PC-3 (cell line): ENCODE results near the gene WDR82. TPM values are rescaled to one million over a fixed set of nuclear protein-coding genes. Genes with fewer than 3 reads are reported as not detected.

Source experiments
- ATAC-seq: fragments of 200-7000 bp; cut with Tn5 transposase; 2 replicates; pipeline ENCODE4 v1.9.1; 2020; ENCODE audit warnings: mild to moderate bottlenecking, moderate library complexity
- BruUV-seq: library from RNA; stranded (reverse); fragments of 400-500 nt; replicated peaks from 2 replicates; lab custom pipeline; 2021; lab: Mats Ljungman, UMichigan
- CTCF ChIA-PET: fragments of 300-600 bp; sonication (Branson Sonifier 250); formaldehyde crosslinking; loops from one replicate; lab custom pipeline; 2022; ENCODE audit warnings: antibody characterized with exemption; lab: Charles Lee
- POLR2A ChIA-PET: fragments of 300-600 bp; sonication (Branson Sonifier 250); formaldehyde crosslinking; loops from one replicate; lab custom pipeline; 2022; ENCODE audit warnings: antibody characterized with exemption; ENCODE audit not compliant: unreplicated experiment; lab: Charles Lee
- DNase-seq: peaks from one replicate; pipeline ENCODE4 v3.0.0-alpha.2; 2015
- H2AFZ ChIP-seq: fragments of 300-600 bp; sonication (generic); 2 replicates; pipeline ENCODE4 v1.6.0; 2016; ENCODE audit warnings: antibody characterized with exemption, low read length
- H3F3A ChIP-seq: fragments of 300-600 bp; sonication (generic); one replicate; pipeline ENCODE4 v1.6.0; 2017; ENCODE audit warnings: antibody characterized with exemption, low read length, control low read depth, mild to moderate bottlenecking; ENCODE audit not compliant: unreplicated experiment
- H3K27ac ChIP-seq: fragments of 300-600 bp; sonication (generic); 2 replicates; pipeline ENCODE4 v1.5.1; 2016; ENCODE audit warnings: mild to moderate bottlenecking, low read length
- H3K27me3 ChIP-seq: fragments of 300-600 bp; sonication (generic); 2 replicates; pipeline ENCODE4 v1.6.1; 2016; ENCODE audit warnings: low read length, mixed read lengths
- H3K36me3 ChIP-seq: fragments of 300-600 bp; sonication (generic); 2 replicates; pipeline ENCODE4 v1.6.1; 2016; ENCODE audit warnings: low read depth, mixed run types, low read length, mixed read lengths
- H3K4me1 ChIP-seq: fragments of 300-600 bp; sonication (generic); 2 replicates; pipeline ENCODE4 v1.5.1; 2016; ENCODE audit warnings: low read length; ENCODE audit not compliant: insufficient read depth
- H3K4me2 ChIP-seq: fragments of 300-600 bp; sonication (generic); 2 replicates; pipeline ENCODE4 v1.6.0; 2016; ENCODE audit warnings: low read length
- H3K4me3 ChIP-seq: fragments of 300-600 bp; sonication (generic); 2 replicates; pipeline ENCODE4 v1.5.1; 2016; ENCODE audit warnings: mild to moderate bottlenecking, low read length, mixed read lengths
- H3K79me2 ChIP-seq: fragments of 300-600 bp; sonication (generic); 2 replicates; pipeline ENCODE4 v1.6.1; 2017; ENCODE audit warnings: low read length, mixed read lengths
- H3K9ac ChIP-seq: fragments of 300-600 bp; sonication (generic); 2 replicates; pipeline ENCODE4 v1.6.0; 2016; ENCODE audit warnings: mild to moderate bottlenecking, low read length
- H3K9me2 ChIP-seq: fragments of 300-600 bp; sonication (generic); replicated peaks from 2 replicates; pipeline ENCODE4 v1.6.1; 2016; ENCODE audit warnings: mixed run types, low read length, mixed read lengths
- H3K9me3 ChIP-seq: fragments of 300-600 bp; sonication (generic); 2 replicates; pipeline ENCODE4 v1.6.1; 2016; ENCODE audit warnings: low read length, mixed read lengths
- H4K20me1 ChIP-seq: fragments of 300-600 bp; sonication (generic); 2 replicates; pipeline ENCODE4 v1.6.1; 2016; ENCODE audit warnings: low read length, mixed read lengths
- EZH2 ChIP-seq: fragments of 300-600 bp; sonication (generic); IDR thresholded peaks from one replicate; pipeline ENCODE4 v1.6.1; 2017; ENCODE audit warnings: antibody characterized with exemption, mild to moderate bottlenecking, low read length; ENCODE audit not compliant: unreplicated experiment
- EZH2phosphoT487 ChIP-seq: fragments of 300-600 bp; sonication (generic); IDR thresholded peaks from 2 replicates; pipeline ENCODE4 v1.6.1; 2018; ENCODE audit warnings: mild to moderate bottlenecking, antibody characterized with exemption, low read length, borderline replicate concordance
- intact Hi-C: fragments of 100-400 bp; cut with micrococcal nuclease; formaldehyde crosslinking; loops from 2 replicates; pipeline ENCODE4 v1.9.0; 2023
- total RNA-seq: library from RNA; depleted of rRNA; stranded (reverse); fragments of >200 nt; gene quantifications from 2 replicates; pipeline ENCODE4 v1.2.3, GENCODE V29; 2014
- TF ChIP-seq, protein P1 (sequence below): fragments of 300-600 bp; sonication (generic); conservative IDR thresholded peaks from 2 replicates; pipeline ENCODE4 v1.5.1; 2017; ENCODE audit warnings: antibody characterized with exemption, low read depth, mild to moderate bottlenecking, low read length

Gene WDR82
- total RNA-seq, 1 experiment from 2014 or later: 56.4 TPM

- no peak overlapping the region for H3K27ac ChIP-seq
- CTCF ChIA-PET: interaction anchor here (0.7 kb wide), 1 partner anchor 49 kb away, joined by 3 read pairs; no protein-coding TSS in a partner anchor
- no peak overlapping the region for H2AFZ ChIP-seq
- no peaks in the 10 kb centered on the region for H3K9me2 ChIP-seq
- TF ChIP-seq, protein P1, sequence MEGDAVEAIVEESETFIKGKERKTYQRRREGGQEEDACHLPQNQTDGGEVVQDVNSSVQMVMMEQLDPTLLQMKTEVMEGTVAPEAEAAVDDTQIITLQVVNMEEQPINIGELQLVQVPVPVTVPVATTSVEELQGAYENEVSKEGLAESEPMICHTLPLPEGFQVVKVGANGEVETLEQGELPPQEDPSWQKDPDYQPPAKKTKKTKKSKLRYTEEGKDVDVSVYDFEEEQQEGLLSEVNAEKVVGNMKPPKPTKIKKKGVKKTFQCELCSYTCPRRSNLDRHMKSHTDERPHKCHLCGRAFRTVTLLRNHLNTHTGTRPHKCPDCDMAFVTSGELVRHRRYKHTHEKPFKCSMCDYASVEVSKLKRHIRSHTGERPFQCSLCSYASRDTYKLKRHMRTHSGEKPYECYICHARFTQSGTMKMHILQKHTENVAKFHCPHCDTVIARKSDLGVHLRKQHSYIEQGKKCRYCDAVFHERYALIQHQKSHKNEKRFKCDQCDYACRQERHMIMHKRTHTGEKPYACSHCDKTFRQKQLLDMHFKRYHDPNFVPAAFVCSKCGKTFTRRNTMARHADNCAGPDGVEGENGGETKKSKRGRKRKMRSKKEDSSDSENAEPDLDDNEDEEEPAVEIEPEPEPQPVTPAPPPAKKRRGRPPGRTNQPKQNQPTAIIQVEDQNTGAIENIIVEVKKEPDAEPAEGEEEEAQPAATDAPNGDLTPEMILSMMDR: no peak
- no peak for TF ChIP-seq EZH2
- TF ChIP-seq EZH2phosphoT487: no peak
- POLR2A ChIA-PET: no interaction called here
- no peaks in the 10 kb centered on the region for H3K79me2 ChIP-seq
- ATAC-seq: no peak
- H3K9me3 ChIP-seq: no peaks in the 10 kb centered on the region
- intact Hi-C loops: no loop called here
- H3F3A ChIP-seq: no peaks in the 10 kb centered on the region
- no peaks in the 10 kb centered on the region for H3K36me3 ChIP-seq
- H3K9ac ChIP-seq: no peak overlapping the region
- no peaks in the 10 kb centered on the region for H4K20me1 ChIP-seq
- no peak for DNase-seq
- H3K4me1 ChIP-seq: peaks cover 8% of the 10 kb centered on the region; the same call in 1 of the 2 replicates
- H3K4me3 ChIP-seq: no peak overlapping the region
- no peaks in the 10 kb centered on the region for H3K27me3 ChIP-seq
- no peak overlapping the region for H3K4me2 ChIP-seq
- BruUV-seq: no TSS peak
Observed at GRCh38 chr3:52293491-52294319, 15.3 kb upstream of the WDR82 start.

DNA sequence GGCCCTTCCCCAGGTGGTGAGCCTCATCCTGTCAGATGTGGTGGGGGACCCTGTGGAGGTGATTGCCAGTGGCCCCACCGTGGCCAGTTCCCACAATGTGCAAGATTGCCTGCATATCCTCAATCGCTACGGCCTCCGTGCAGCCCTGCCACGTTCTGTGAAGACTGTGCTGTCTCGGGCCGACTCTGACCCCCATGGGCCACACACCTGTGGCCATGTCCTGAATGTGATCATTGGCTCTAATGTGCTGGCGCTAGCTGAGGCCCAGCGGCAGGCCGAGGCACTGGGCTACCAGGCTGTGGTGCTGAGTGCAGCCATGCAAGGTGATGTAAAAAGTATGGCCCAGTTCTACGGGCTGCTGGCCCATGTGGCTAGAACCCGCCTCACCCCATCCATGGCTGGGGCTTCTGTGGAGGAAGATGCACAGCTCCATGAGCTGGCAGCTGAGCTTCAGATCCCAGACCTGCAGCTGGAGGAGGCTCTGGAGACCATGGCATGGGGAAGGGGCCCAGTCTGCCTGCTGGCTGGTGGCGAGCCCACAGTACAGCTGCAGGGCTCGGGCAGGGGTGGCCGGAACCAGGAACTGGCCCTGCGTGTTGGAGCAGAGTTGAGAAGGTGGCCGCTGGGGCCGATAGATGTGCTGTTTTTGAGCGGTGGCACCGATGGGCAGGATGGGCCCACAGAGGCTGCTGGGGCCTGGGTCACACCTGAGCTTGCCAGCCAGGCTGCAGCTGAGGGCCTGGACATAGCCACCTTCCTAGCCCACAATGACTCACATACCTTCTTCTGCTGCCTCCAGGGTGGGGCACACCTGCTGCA lies 14.0 kb upstream of the WDR82 start:
- intact Hi-C loops: no loop called here
- ATAC-seq (peak; percentile 12; the same call in 1 of the 2 replicates), DNase-seq (peak; percentile 45)
- Histone ChIP-seq H3K4me3 (no peak overlapping the region), H3K79me2 (no peaks in the 10 kb centered on the region), H3F3A (no peaks in the 10 kb centered on the region), H3K9ac (no peak overlapping the region), H3K9me3 (no peaks in the 10 kb centered on the region), H4K20me1 (no peaks in the 10 kb centered on the region), H3K4me2 (no peak overlapping the region), H3K27ac (no peak overlapping the region), H3K27me3 (no peaks in the 10 kb centered on the region), H3K9me2 (no peaks in the 10 kb centered on the region), H3K36me3 (no peaks in the 10 kb centered on the region), H2AFZ (no peak overlapping the region), H3K4me1 (peaks cover 8% of the 10 kb centered on the region; the same call in 1 of the 2 replicates)
- POLR2A ChIA-PET: no interaction called here
- TF ChIP-seq, protein P1: no peak
- TF ChIP-seq EZH2phosphoT487 (no peak), EZH2 (no peak)
- CTCF ChIA-PET: interaction anchor here (0.6 kb wide), 1 partner anchor 120 kb away, joined by 3 read pairs; no protein-coding TSS in a partner anchor
- BruUV-seq: no TSS peak
